GM18498 (cell line): Measurements from ENCODE around the gene TJP2.
A peak's percentile ranks its signal among the peaks of the same experiment; 100 is the strongest.

Experiments used
- ATAC-seq: cut with Tn5 transposase; IDR thresholded peaks from one replicate; pipeline ENCODE4 v1.9.1; 2021; ENCODE audit warnings: mild to moderate bottlenecking, moderate library complexity; ENCODE audit not compliant: unreplicated experiment

Gene TJP2

GRCh38 chr9:69190086-69190862 is 16.2 kb downstream of the TJP2 start:
- peak; percentile 78 for ATAC-seq

GRCh38 chr9:69190863-69191181 is 16.7 kb downstream of the TJP2 start:
- no peak for ATAC-seq

- ATAC-seq, result no peak
Observed at GRCh38 chr9:69191231-69191630, 17.2 kb downstream of the TJP2 start.

GRCh38 chr9:69192214-69192613 is 18.1 kb downstream of the TJP2 start:
- no peak for ATAC-seq

- no peak for ATAC-seq
Observed at GRCh38 chr9:69193685-69194032, 19.6 kb downstream of the TJP2 start.

- ATAC-seq, result no peak
Observed at GRCh38 chr9:69194702-69195418, 20.8 kb downstream of the TJP2 start.

- no peak for ATAC-seq
Observed at GRCh38 chr9:69195668-69196067, 21.6 kb downstream of the TJP2 start.

- ATAC-seq, result no peak
Observed at GRCh38 chr9:69197687-69198086, 23.6 kb downstream of the TJP2 start.

- ATAC-seq, result no peak
Observed at GRCh38 chr9:69198521-69199220, 24.6 kb downstream of the TJP2 start.

GRCh38 chr9:69199769-69200470 is 25.8 kb downstream of the TJP2 start:
- ATAC-seq, result no peak

GRCh38 chr9:69202556-69202955 is 28.5 kb downstream of the TJP2 start:
- ATAC-seq, result no peak

GRCh38 chr9:69204326-69204725 is 30.2 kb downstream of the TJP2 start:
- no peak for ATAC-seq

- no peak for ATAC-seq
Observed at GRCh38 chr9:69204849-69205248, 30.8 kb downstream of the TJP2 start.

- ATAC-seq, result no peak
Observed at GRCh38 chr9:69206047-69206446, 32.0 kb downstream of the TJP2 start.

- no peak for ATAC-seq
Observed at GRCh38 chr9:69207503-69207902, 33.4 kb downstream of the TJP2 start.

- ATAC-seq, result no peak
Observed at GRCh38 chr9:69211424-69212036, 37.5 kb downstream of the TJP2 start.

GRCh38 chr9:69213647-69214046 is 39.6 kb downstream of the TJP2 start:
- no peak for ATAC-seq

GRCh38 chr9:69214939-69215338 is 40.9 kb downstream of the TJP2 start:
- no peak for ATAC-seq

GRCh38 chr9:69215774-69216485 is 41.9 kb downstream of the TJP2 start:
- no peak for ATAC-seq

- no peak for ATAC-seq
Observed at GRCh38 chr9:69218166-69218565, 44.1 kb downstream of the TJP2 start.
